B cell (primary cell): ENCODE data around the gene ZNF615. TPM values are rescaled to one million over a fixed set of nuclear protein-coding genes. Genes with fewer than 3 reads are reported as not detected.
"Not testable (repeated sequence)": the region's sequence is repeated elsewhere in the genome, so short reads cannot be mapped to it uniquely, and the experiment has no call there.

Experiments used
- ATAC-seq: fragments of 200-7000 bp; cut with Tn5 transposase; one replicate; pipeline ENCODE4 v1.10.0; 2021; ENCODE audit warnings: low read depth, mild to moderate bottlenecking, moderate number of reproducible peaks, moderate library complexity
- CTCF ChIA-PET: fragments of 350-600 bp; sonication (Branson Sonifier 250); formaldehyde crosslinking; loops from one replicate; lab custom pipeline; 2021; ENCODE audit warnings: antibody characterized with exemption, inconsistent platforms; lab: Charles Lee
- POLR2A ChIA-PET: fragments of 350-600 bp; sonication (Branson Sonifier 250); formaldehyde crosslinking; loops from one replicate; lab custom pipeline; 2021; ENCODE audit warnings: antibody characterized with exemption; lab: Charles Lee
- DNase-seq: peaks from one replicate; pipeline ENCODE4 v3.0.0; 2013
- H2AFZ ChIP-seq: 2 replicates; pipeline ENCODE4 v1.6.1; 2012; ENCODE audit warnings: mild to moderate bottlenecking, low read depth, low read length; ENCODE audit not compliant: insufficient read depth, poor library complexity, severe bottlenecking
- H3K27ac ChIP-seq, 2 donors: 1 replicate in 1 of 2; 2 replicates in 1 of 2; pipeline ENCODE4 v1.5.1; 2012 to 2013; ENCODE audit warnings: low read length in 2 of 2, mild to moderate bottlenecking in 2 of 2, moderate library complexity in 1 of 2
- H3K27me3 ChIP-seq, 4 experiments: fragments of 200-600 bp in 1 of 4; sonication (generic) in 1 of 4; replicated peaks in 1 of 4; 1 replicate in 2 of 4; 2 replicates in 2 of 4; pipeline versions ENCODE4 v1.6.1 to v1.7.0; 2013 to 2016; ENCODE audit warnings: low read length in 3 of 4, mild to moderate bottlenecking in 2 of 4, mixed read lengths in 1 of 4, moderate library complexity in 1 of 4; ENCODE audit not compliant: insufficient read depth in 4 of 4, control insufficient read depth in 3 of 4; ENCODE audit errors: control extremely low read depth in 1 of 4
- H3K36me3 ChIP-seq, 2 experiments: replicated peaks in 1 of 2; 1 replicate in 1 of 2; 2 replicates in 1 of 2; pipeline versions ENCODE4 v1.6.1 to v1.7.1; 2013; ENCODE audit warnings: low read length in 1 of 2; ENCODE audit not compliant: insufficient read depth in 2 of 2, control insufficient read depth in 1 of 2; ENCODE audit errors: control extremely low read depth in 1 of 2, extremely low read depth in 1 of 2
- H3K4me1 ChIP-seq, 2 donors: fragments of 200-600 bp in 1 of 2; sonication (generic) in 1 of 2; 1 replicate in 1 of 2; 2 replicates in 1 of 2; pipeline versions ENCODE4 v1.5.1 to v1.6.1; 2013 to 2017; ENCODE audit warnings: low read length in 2 of 2; ENCODE audit not compliant: control insufficient read depth in 2 of 2, insufficient read depth in 2 of 2
- H3K4me2 ChIP-seq: replicated peaks from 2 replicates; pipeline ENCODE3; 2012; ENCODE audit warnings: mild to moderate bottlenecking, low read depth, low read length; ENCODE audit not compliant: poor library complexity, severe bottlenecking
- H3K4me3 ChIP-seq, 5 experiments: fragments of 200-600 bp in 1 of 5; sonication (generic) in 1 of 5; 1 replicate in 3 of 5; 2 replicates in 2 of 5; pipeline versions ENCODE4 v1.5.1 to v1.7.0; 2011 to 2016; ENCODE audit warnings: low read length in 4 of 5, mild to moderate bottlenecking in 4 of 5, low read depth in 2 of 5, control low read depth in 1 of 5, moderate library complexity in 1 of 5; ENCODE audit not compliant: insufficient read depth in 1 of 5; ENCODE audit errors: control extremely low read depth in 1 of 5, extremely low read depth in 1 of 5
- H3K79me2 ChIP-seq: fragments of 200-600 bp; sonication (generic); one replicate; pipeline ENCODE4 v1.6.0; 2016; ENCODE audit warnings: low read length; ENCODE audit not compliant: control insufficient read depth, insufficient read depth
- H3K9ac ChIP-seq: fragments of 200-600 bp; sonication (generic); 2 replicates; pipeline ENCODE4 v1.6.1; 2017; ENCODE audit warnings: mild to moderate bottlenecking, low read length, moderate library complexity
- H3K9me3 ChIP-seq, 3 donors: one replicate each; pipeline versions ENCODE4 v1.6.1 to v1.7.1; 2013; ENCODE audit warnings: low read length in 2 of 3; ENCODE audit not compliant: control insufficient read depth in 2 of 3, insufficient read depth in 1 of 3; ENCODE audit errors: control extremely low read depth in 1 of 3
- H4K20me1 ChIP-seq: 2 replicates; pipeline ENCODE4 v1.6.0; 2012; ENCODE audit warnings: mild to moderate bottlenecking, low read length; ENCODE audit not compliant: insufficient read depth, control insufficient read depth, poor library complexity, severe bottlenecking
- H3K27ac Mint-ChIP-seq: one replicate; pipeline ENCODE4 v1.8.0; 2021; ENCODE audit warnings: mixed read lengths
- H3K27me3 Mint-ChIP-seq: one replicate; pipeline ENCODE4 v1.8.0; 2021; ENCODE audit warnings: mixed read lengths
- H3K4me1 Mint-ChIP-seq: one replicate; pipeline ENCODE4 v1.8.0; 2021; ENCODE audit warnings: mixed read lengths
- H3K4me3 Mint-ChIP-seq: one replicate; pipeline ENCODE4 v1.8.0; 2021; ENCODE audit warnings: mixed read lengths
- H3K9me3 Mint-ChIP-seq: one replicate; pipeline ENCODE4 v1.8.0; 2022; ENCODE audit warnings: mixed read lengths; ENCODE audit not compliant: insufficient read depth
- CTCF ChIP-seq: fragments of 200-600 bp; IDR thresholded peaks from one replicate; pipeline ENCODE4 v1.8.0; 2022; ENCODE audit warnings: antibody characterized with exemption, mild to moderate bottlenecking
- EZH2 ChIP-seq: IDR thresholded peaks from 2 replicates; pipeline ENCODE4 v1.6.1; 2012; ENCODE audit warnings: borderline replicate concordance, low read depth, mild to moderate bottlenecking, moderate library complexity, low read length; ENCODE audit not compliant: insufficient read depth, poor library complexity, severe bottlenecking
- WGBS: methylation state at CpG from one replicate; pipeline ENCODE4 v1.1.5; 2013; ENCODE audit warnings: missing lambda C conversion rate; ENCODE audit not compliant: insufficient coverage; 5-methylcytosine and 5-hydroxymethylcytosine counted together
- intact Hi-C: fragments of 100-400 bp; cut with micrococcal nuclease; formaldehyde crosslinking; loops from one replicate; pipeline ENCODE4 v1.10.0; 2022
- polyA plus RNA-seq: library from polyadenylated mRNA; depleted of rRNA; stranded (reverse); fragments of >200 nt; gene quantifications from 2 replicates; pipeline ENCODE4 v1.2.3, GENCODE V29; 2012
- total RNA-seq, 2 donors: library from RNA; stranded (reverse); fragments of 120-200 nt in 1 of 2; gene quantifications; 1 replicate in 1 of 2; 2 replicates in 1 of 2; pipeline versions ENCODE4 v1.2.3 to v1.2.4, GENCODE V29; 2013 to 2022

The ZNF615 gene
- total and polyA plus RNA-seq, 2 donors (not counting 1 experiment from before 2014, with no cell fraction given), result 5.0 to 16.8 TPM

- no peaks in the 10 kb centered on the region for H3K27me3 Mint-ChIP-seq
- Histone ChIP-seq H3K27ac (no peak overlapping the region), H3K79me2 (no peaks in the 10 kb centered on the region), H3K4me3 (peak overlapping the region in 1 of 5 experiments; percentile 44), H3K36me3 (peaks cover 45 to 66% of the 10 kb centered on the region in 2 experiments), H3K4me2 (no peak overlapping the region), H2AFZ (no peak overlapping the region), H3K27me3 (no peaks in the 10 kb centered on the region), H4K20me1 (no peaks in the 10 kb centered on the region), H3K4me1 (no peaks in the 10 kb centered on the region), H3K9me3 (peaks cover 36 to 87% (median 64%) of the 10 kb centered on the region in 3 donors), H3K9ac (peak overlapping the region; percentile 3)
- ChIA-PET POLR2A (no interaction called here), CTCF (no interaction called here)
- H3K9me3 Mint-ChIP-seq, result peaks cover 43% of the 10 kb centered on the region
- TF ChIP-seq EZH2, result no peak
- no peak for TF ChIP-seq CTCF
- H3K4me1 Mint-ChIP-seq, result no peaks in the 10 kb centered on the region
- no peak overlapping the region for H3K27ac Mint-ChIP-seq
- no CpG with 5 or more reads among the region's 5 CpGs for WGBS
- ATAC-seq (no peak), DNase-seq (no peak)
- intact Hi-C loops, result no loop called here
- H3K4me3 Mint-ChIP-seq, result no peak overlapping the region
Observed at GRCh38 chr19:51965583-51965982, 42.4 kb downstream of the ZNF615 start.

DNA sequence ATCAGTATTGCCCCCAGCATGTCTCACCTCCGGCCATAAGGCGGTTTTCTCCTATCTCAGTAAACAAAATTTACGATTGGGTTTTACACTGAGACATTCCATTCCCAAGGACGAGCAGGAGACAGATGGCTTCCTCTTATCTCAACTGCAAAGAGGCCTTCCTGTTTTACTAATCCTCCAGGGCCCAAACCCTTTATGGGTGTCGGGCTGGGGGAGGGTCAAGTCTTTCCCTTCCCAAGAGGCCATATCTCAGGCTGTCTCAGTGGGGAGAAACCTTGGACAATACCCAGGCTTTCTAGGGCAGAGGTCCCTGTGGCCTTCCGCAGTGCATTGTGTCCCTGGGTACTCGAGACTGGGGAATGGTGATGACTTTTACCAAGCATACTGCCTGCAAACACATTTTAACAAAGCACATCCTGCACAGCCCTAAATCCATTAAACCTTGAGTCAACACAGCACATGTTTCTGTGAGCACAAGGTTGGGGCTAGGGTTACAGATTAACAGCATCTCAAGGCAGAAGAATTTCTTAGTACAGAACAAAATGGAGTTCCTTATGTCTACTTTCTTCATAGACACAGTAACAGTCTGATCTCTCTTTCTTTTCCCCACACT is 47.3 kb downstream of the ZNF615 start:
- H3K27me3 Mint-ChIP-seq, H3K4me1 Mint-ChIP-seq, H3K4me3 ChIP-seq, H3K27ac Mint-ChIP-seq, H3K27me3 ChIP-seq, POLR2A ChIA-PET, H3K27ac ChIP-seq, H2AFZ ChIP-seq, H3K4me2 ChIP-seq, H3K9ac ChIP-seq, CTCF ChIA-PET, ATAC-seq, H3K79me2 ChIP-seq, H3K4me3 Mint-ChIP-seq, intact Hi-C loops, H3K4me1 ChIP-seq, H4K20me1 ChIP-seq, DNase-seq: not testable (repeated sequence)
- peaks cover 53% of the 10 kb centered on the region for H3K9me3 Mint-ChIP-seq
- H3K36me3 ChIP-seq, result peaks cover 15 to 20% of the 10 kb centered on the region in 2 experiments
- WGBS, result 51% methylated on average over 5 of the region's 7 CpGs
- H3K9me3 ChIP-seq, result peaks cover 21 to 72% (median 55%) of the 10 kb centered on the region in 3 donors
